HepG2 (cell line): ENCODE data around the gene PTGDS. TPM values are rescaled to one million over a fixed set of nuclear protein-coding genes. Genes with fewer than 3 reads are reported as not detected.

Experiments
- ARID5B ChIP-seq: IDR thresholded peaks from 2 replicates; pipeline ENCODE4 v1.4.0; 2020; ENCODE audit warnings: mild to moderate bottlenecking, missing genetic modification reagents
- ATF5 ChIP-seq: sonication (generic); formaldehyde crosslinking; IDR thresholded peaks from 2 replicates; pipeline ENCODE4 v1.4.0; 2020; ENCODE audit warnings: mild to moderate bottlenecking, low read depth, missing genetic modification reagents
- BRCA1 ChIP-seq: sonication (generic); formaldehyde crosslinking; IDR thresholded peaks from 2 replicates; pipeline ENCODE4 v1.4.0; 2020; ENCODE audit warnings: missing genetic modification reagents
- CC2D1A ChIP-seq: sonication (generic); formaldehyde crosslinking; IDR thresholded peaks from 2 replicates; pipeline ENCODE4 v1.8.1; 2023; ENCODE audit warnings: mild to moderate bottlenecking, missing genetic modification reagents
- CHCHD3 ChIP-seq: sonication (generic); formaldehyde crosslinking; IDR thresholded peaks from 2 replicates; pipeline ENCODE4 v1.8.0; 2022; ENCODE audit warnings: mild to moderate bottlenecking, missing genetic modification reagents, moderate library complexity
- HIVEP1 ChIP-seq: sonication (generic); formaldehyde crosslinking; IDR thresholded peaks from 2 replicates; pipeline ENCODE4 v1.4.0; 2020; ENCODE audit warnings: mild to moderate bottlenecking, missing genetic modification reagents
- KDM5A ChIP-seq: fragments of 200-600 bp; sonication (generic); IDR thresholded peaks from 2 replicates; pipeline ENCODE4 v1.7.0; 2018; ENCODE audit warnings: antibody characterized with exemption, mild to moderate bottlenecking, low read length, borderline replicate concordance
- MTF1 ChIP-seq: sonication (generic); formaldehyde crosslinking; IDR thresholded peaks from 2 replicates; pipeline ENCODE4 v1.5.0; 2020; ENCODE audit warnings: missing genetic modification reagents
- MZF1 ChIP-seq: sonication (generic); formaldehyde crosslinking; IDR thresholded peaks from 2 replicates; pipeline ENCODE4 v1.8.1; 2023; ENCODE audit warnings: mild to moderate bottlenecking, missing genetic modification reagents, borderline replicate concordance
- NCOA2 ChIP-seq: sonication (generic); formaldehyde crosslinking; IDR thresholded peaks from 2 replicates; pipeline ENCODE4 v1.8.0; 2022; ENCODE audit warnings: inconsistent platforms
- ZBTB4 ChIP-seq: sonication (generic); formaldehyde crosslinking; IDR thresholded peaks from 2 replicates; pipeline ENCODE4 v1.4.0; 2020; ENCODE audit warnings: missing genetic modification reagents, mild to moderate bottlenecking, borderline replicate concordance
- ZFP37 ChIP-seq: sonication (generic); formaldehyde crosslinking; IDR thresholded peaks from 2 replicates; pipeline ENCODE4 v1.4.0; 2020; ENCODE audit warnings: missing genetic modification reagents, borderline replicate concordance
- ZFY ChIP-seq: sonication (generic); formaldehyde crosslinking; IDR thresholded peaks from 2 replicates; pipeline ENCODE4 v1.4.0; 2020; ENCODE audit warnings: missing genetic modification reagents
- ZNF256 ChIP-seq: sonication (generic); formaldehyde crosslinking; conservative IDR thresholded peaks from 2 replicates; pipeline ENCODE4 v1.4.0; 2020; ENCODE audit warnings: missing genetic modification reagents
- ZNF33B ChIP-seq: sonication (generic); formaldehyde crosslinking; IDR thresholded peaks from 2 replicates; pipeline ENCODE4 v1.5.1; 2020; ENCODE audit warnings: mild to moderate bottlenecking, missing genetic modification reagents
- ZSCAN21 ChIP-seq: sonication (generic); formaldehyde crosslinking; IDR thresholded peaks from 2 replicates; pipeline ENCODE4 v1.8.0; 2022; ENCODE audit warnings: mild to moderate bottlenecking, missing genetic modification reagents, moderate library complexity, borderline replicate concordance
- polyA plus RNA-seq, 8 experiments: library from polyadenylated mRNA; depleted of rRNA in 3 of 8; stranded (reverse) in 7 of 8; unstranded in 1 of 8; fragments of >200 nt; fragmentation: Illumina TruSeq in 4 of 8; extraction: Trizol in 4 of 8; gene quantifications; 2 replicates each; pipeline versions ENCODE4 v1.2.1 to v1.2.3, GENCODE V29; 2011 to 2016; ENCODE audit warnings: low read depth in 4 of 8, missing spikeins in 1 of 8, mixed read lengths in 1 of 8; ENCODE audit not compliant: insufficient read depth in 1 of 8
- total RNA-seq, 5 experiments: library from RNA; depleted of rRNA; stranded (reverse); fragments of >200 nt; fragmentation: Illumina TruSeq; extraction: Trizol; gene quantifications; 2 replicates each; pipeline ENCODE4 v1.2.3, GENCODE V29; 2016; ENCODE audit warnings: low read depth in 1 of 5
- TF ChIP-seq, protein P1 (sequence below): sonication (generic); formaldehyde crosslinking; IDR thresholded peaks from 2 replicates; pipeline ENCODE4 v1.5.0; 2020; ENCODE audit warnings: mild to moderate bottlenecking, missing genetic modification reagents

The PTGDS gene
- total and polyA plus RNA-seq, 2 of the 13 experiments (the other 11 are each of a cell fraction or from before 2014, with no cell fraction given): 0.33 to 0.50 TPM

- TF ChIP-seq KDM5A (no peak), CHCHD3 (no peak), ZSCAN21 (CRISPR knock-in tag) (no peak), MZF1 (no peak), ZFP37 (no peak), ATF5 (peak; percentile 37; the same call in 1 of the 2 replicates), ZFY (CRISPR knock-in tag) (peak; percentile 26), ZBTB4 (CRISPR knock-in tag) (0 out of 2 replicates have a peak, but pooled peaks have one; percentile 57), NCOA2 (CRISPR knock-in tag) (peak; percentile 14; the same call in 1 of the 2 replicates), ZNF256 (no peak), MTF1 (CRISPR knock-in tag) (no peak), BRCA1 (CRISPR knock-in tag) (peak; percentile 17; the same call in 1 of the 2 replicates), HIVEP1 (CRISPR knock-in tag) (no peak; the same call in none of the 2 replicates), ZNF33B (CRISPR knock-in tag) (no peak), ARID5B (CRISPR knock-in tag) (peak; percentile 24; the same call in 1 of the 2 replicates), CC2D1A (no peak)
- TF ChIP-seq, protein P1, sequence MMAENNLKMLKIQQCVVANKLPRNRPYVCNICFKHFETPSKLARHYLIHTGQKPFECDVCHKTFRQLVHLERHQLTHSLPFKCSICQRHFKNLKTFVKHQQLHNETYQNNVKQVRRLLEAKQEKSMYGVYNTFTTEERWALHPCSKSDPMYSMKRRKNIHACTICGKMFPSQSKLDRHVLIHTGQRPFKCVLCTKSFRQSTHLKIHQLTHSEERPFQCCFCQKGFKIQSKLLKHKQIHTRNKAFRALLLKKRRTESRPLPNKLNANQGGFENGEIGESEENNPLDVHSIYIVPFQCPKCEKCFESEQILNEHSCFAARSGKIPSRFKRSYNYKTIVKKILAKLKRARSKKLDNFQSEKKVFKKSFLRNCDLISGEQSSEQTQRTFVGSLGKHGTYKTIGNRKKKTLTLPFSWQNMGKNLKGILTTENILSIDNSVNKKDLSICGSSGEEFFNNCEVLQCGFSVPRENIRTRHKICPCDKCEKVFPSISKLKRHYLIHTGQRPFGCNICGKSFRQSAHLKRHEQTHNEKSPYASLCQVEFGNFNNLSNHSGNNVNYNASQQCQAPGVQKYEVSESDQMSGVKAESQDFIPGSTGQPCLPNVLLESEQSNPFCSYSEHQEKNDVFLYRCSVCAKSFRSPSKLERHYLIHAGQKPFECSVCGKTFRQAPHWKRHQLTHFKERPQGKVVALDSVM (CRISPR knock-in tag): no peak
These were observed 32.6 kb upstream of the PTGDS start, which contains the start of the genes C8G and FBXW5 (continued) for GRCh38 chr9:136944519-136945332.
